Esophagus mucosa (tissue), 1 donor: ENCODE data around the gene PRF1. TPM values are rescaled to one million over a fixed set of nuclear protein-coding genes. Genes with fewer than 3 reads are reported as not detected.

Experiments
- ATAC-seq: fragments of 200-7000 bp; cut with Tn5 transposase; one replicate; pipeline ENCODE4 v1.9.1; 2020
- total RNA-seq: library from RNA; stranded (reverse); gene quantifications from one replicate; pipeline ENCODE4 v1.2.4, GENCODE V29; 2023
- donor health status: DM: yes; HTN: yes; CAD: no.

PRF1 gene
- total RNA-seq, 1 donor from 2014 or later = 0.28 TPM

DNA sequence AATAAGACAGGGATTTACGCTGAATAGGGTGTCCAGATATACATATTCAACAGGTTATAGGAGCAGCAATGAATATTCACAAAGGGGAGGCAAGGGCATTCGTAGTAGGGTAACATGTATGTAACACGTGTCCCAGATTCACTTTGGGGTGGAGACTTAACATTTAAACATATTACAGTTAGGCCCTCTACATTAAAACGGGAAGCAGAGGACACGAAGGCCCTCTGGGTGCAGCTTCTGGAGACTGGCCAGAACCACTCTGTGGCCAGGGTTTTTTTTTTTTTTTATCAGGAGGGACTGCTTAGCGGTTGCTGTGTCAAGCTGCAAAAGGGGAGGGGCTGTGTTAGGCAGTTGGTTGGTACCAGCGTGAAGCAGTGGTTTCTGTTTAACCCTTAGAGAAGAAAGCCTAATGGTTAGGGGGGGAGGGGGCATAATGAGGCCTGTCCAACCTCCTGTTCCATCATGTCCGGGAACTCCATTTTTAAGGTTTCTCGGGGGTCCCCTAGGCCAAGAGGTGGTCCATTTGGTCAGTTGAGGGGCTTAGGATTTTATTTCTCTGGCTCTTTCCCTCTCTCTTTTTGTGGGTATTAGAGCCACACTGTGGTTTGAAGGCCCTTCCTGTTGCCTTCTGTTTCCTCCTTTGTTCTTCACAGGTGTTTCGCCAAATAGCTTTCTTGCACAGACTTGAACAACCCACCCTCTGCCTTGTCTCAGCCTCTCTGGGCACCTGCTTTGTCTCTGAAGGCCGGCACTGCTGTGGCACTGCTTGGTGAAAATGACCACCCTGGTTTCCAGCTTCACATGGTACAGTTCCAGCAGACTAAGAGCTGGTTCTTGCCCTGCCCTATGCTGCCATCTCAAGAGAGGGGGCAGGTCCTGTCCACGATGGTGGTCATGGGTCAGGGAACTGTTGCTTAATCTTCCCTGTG, 26.4 kb downstream of the PRF1 start:
- peak; percentile 46 for ATAC-seq

DNA sequence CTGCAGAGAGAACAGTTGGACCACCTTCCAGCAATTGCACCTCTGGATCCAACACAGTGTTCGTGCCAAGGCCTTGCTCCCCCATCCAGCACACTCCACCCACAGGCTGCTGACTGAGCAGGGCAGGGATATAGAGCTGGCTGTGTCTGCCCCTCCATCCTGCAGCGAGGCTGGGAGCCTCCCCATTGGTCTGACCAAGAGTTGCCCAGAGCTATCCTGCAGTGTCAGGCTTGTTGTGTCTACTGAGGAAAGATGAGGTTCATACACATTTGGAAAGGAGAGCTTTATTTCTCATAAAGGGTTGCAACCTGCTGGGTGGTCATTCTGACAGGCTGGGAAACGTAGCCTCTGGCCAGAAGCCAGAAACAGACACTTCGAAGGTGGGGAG, 27.1 kb downstream of the PRF1 start:
- no peak for ATAC-seq

DNA sequence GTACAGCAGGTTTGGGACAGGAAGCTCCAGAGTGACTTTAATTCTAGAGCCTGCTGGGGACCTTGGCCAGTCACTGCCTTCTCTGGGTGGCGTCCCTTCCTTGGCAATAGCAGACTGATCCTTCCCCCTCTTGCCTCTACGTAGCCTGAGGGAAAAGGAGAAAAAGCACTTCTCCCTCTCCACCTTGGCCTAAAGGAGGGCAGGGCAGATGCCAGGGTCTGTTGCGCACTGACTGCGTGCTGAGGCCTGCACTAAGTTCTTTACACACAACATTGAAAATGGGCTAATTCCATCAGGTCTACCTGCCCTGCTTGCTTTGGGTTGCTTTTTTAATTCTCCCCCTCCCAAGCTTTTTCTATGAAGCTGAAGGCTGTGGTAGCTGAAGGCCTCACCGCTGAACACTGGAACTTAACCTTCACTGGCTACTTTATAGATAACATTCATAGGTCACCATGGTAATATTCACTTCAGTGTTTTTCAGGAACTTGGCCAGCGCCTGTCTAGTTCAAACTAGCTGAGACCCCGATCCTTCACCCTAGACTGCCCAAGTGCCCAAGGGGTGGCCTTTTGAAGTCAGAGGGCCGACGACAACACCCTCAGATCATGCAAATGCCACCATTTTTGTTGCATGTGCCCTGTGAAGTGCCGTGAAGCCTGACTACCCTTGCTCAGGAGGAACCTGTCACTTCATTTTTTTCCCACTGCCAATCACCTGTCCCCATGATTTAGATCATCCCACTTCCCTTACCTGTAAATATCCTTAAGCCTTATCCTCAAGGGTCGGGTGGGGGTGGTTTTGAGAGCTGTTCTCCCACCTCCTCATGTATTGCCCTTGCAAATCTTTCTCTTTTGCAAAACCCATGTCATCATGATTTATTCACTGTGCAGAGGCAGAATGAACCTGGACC, 28.7 kb downstream of the PRF1 start:
- peak; percentile 70 for ATAC-seq

DNA sequence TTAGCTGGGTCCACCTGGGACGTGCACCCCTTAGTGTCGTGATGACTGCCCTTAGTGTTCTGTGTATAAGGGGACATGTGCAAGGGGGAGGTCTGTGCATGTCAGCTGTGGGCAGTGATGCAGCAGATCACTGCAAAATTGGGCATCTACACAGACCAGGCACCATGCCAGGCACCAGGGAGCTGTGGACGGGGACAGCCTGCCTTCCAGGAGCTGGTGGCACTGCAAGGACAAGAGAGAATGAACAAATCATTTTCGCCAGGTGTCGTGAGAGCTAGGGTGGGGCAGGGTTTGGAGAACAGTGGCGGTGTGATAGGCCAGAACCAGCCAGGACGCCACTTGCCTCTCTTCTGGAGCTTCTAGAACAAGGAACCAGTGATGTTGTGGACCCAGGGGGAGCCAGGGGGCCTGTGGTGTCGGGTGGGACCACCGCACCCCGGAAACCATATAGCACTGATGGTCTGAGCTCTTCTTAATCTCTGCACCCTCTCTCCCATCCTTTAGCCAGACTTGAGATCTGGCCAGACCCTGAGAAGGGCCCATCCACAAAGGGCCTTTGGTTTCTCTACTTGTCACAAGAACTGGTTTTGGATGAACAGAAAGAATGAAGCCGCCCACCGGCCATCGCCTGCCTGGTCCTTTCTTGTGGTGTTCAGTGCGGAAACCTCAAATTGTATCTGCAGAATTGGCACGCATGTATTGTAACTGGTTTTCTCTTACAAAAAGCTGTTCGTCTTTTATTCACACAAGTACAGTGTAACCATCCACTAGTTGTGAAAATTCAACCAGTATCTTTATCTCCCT, 30.7 kb downstream of the PRF1 start:
- ATAC-seq = no peak

DNA sequence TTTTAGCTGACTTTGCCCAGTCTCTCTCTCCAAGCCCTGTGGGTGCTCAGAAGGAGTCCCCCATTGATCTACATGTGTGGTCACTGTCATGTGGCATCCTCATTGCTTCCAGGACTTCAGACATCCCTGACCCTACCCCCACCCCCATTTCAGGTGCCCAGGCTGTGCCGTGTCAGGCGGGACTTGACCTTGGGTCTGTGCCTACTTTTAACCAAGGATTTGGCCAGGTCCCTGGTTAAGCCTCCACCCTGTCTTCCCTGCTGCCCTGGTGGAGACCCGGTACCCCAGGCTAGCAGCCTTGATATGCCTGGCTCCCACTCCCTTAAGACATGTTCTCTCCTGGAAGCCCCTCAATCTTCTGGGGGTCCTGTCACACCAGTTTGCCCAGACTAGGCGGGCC, 31.3 kb downstream of the PRF1 start:
- ATAC-seq = no peak

DNA sequence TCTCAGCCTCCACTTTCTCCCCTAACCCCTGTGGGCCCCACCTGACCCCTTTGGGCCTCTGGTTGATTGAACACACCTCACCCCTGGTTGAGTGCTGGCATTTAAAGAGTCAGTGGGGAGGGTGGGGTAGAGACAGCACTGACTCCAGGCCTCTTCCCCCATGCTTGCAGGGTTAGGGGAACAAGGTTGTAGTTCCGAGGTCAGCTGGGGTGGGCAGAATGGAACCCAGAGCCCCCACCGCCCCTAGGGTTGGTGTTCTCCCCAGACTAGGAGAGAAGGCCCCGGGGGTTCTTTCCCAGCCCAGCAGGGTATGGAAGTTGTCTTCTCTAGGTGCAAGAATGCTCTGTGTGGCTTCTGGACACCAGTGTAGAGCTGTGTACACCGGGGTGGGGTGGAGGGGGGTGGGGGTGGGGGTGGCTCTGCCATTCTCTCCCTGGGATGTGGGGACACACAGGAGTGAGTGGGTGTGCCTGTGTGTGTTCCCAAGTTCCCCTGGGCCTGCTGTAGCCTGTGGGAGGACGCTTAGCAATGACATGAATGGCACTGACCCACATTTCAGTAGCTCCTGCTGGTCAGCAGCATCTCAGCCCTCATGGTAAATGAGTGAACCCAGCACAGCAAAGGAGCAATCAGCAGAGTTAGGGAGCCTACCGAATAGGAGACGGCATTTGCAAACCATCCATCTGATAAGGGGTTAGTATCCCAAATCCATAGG, 33.6 kb downstream of the PRF1 start:
- ATAC-seq = no peak

DNA sequence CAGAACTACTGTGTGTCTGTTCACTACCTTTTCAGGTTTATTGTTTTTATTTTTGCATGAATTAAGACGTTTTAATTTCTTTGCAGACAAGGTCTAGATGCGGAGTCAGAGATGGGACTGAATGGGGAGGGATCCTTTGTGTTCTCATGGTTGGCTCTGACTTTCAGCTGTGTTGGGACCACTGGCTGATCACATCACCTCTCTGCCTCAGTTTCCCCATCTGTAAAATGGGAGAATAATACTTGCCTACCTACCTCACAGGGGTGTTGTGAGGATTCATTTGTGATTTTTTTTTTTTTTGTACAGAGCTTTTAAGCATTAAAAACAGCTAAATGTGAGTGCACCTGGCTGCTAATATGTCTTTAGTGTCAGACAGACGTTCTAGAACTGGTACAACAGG, 34.4 kb downstream of the PRF1 start:
- no peak for ATAC-seq

DNA sequence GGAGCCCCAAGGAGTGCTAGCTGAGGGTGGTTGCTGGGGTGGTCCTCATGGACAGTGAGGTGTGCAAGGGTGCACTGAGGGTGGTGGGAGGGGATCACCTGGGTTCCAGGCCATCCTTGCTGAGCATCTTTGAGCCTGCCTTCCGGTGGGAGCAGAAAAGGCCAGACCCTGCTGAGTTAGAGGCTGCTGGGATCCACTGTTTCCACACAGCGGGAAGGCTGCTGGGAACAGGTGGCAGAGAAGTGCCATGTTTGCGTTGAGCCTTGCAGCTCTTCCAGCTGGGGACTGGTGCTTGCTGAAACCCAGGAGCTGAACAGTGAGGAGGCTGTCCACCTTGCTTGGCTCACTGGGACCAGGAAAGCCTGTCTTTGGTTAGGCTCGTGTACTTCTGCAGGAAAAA, 34.9 kb downstream of the PRF1 start:
- ATAC-seq = no peak

DNA sequence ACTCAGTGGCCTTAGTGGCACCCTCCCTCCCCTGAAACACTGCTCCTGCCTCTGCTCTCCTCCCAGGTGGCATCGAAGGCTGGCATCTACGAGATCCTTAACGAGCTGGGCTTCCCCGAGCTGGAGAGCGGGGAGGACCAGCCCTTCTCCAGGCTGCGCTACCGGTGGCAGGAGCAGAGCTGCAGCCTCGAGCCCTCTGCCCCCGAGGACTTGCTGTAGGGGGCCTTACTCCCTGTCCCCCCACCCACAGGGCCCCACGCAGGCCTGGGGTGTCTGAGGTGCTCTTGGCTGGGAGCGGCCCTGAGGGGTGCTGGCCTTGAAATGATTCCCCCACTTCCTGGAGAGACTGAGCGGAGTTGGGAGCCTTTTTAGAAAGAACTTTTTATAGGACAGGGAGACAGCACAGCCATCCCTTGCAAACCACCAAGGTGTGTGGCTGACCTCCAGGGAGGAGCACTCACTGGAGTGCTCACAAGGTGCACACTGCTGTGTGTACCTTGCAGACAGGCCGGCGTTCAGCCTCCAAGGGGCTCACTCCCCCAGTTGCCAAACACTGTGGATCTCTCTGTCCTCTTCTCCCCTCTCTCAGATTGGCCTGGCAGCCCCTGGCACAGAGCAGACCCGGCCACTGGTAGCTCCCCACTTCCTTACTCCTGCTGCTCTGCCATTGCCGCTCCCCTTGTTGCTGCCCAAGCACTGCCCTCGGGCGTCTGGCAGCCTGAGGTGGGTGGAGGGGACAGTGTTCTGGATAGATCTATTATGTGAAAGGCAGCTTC, 35.8 kb downstream of the PRF1 start:
- ATAC-seq = no peak

DNA sequence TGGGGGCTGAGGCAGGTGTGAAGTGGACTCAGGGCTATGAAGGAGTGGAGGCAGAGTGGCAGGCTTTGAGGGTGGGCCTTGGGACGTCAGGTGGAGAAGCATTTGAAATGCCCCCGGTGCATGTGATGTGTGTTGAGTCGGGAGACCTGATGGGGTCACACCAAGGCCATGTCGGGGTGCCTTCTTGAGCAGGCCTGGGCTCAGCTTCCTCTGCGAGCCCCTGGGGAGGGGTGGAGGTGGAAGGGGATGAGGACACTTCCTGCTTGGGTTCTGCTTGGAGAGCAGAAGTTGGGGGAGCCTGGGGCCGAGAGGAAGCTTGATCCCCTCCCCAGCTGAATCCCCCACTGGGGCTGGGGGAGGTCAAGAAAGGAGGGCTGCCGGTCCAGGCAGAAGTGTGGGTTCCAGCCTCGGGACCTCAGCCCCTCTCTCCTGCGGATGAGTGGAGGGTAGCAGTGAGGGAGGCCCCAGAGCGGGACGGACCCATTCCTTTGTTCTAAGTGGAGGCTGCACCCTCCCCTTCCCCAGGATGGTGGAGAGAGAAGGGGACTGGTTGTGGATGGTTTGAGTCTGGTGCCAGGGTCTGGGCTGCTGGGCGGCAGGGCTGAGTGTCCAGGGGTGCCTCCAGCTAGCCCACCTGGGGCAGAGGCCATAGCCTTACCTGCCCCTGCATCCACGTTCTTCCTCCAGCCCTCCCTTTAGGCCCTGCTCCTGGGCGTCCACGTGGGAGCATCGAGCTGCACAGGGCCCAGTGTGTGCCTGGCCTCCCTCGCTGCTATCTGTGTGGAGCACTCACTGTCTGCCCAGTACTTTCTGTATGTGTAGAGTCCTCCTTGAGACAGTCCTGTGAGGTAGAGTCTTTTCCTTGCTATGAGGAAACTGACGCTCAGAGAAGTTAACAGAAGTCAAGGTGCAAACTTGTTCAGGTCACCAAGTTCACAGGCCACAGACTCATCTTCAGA, 36.7 kb downstream of the PRF1 start:
- no peak for ATAC-seq

DNA sequence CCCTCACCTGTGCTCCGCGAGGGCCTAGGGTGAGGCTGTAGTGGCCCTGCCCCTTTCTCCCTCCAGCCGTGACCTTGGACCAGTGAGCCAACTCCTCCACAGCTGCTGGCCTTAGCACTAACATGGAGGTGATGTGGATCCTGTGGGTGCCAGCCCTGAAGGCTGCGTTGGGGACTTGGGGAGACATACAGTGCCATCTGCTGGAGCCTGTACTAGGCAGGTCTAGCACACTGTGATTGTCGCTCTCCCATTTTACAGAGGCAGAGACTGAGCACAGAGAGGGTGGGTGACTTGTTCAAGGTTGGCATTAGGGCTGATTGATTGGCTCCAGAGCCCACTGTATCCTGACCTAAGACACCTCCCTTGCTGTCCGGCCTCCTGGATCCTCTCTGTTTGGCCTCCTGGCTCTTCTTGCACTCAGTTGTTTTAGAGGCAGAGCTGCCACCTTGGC, 37.6 kb downstream of the PRF1 start:
- ATAC-seq = no peak

DNA sequence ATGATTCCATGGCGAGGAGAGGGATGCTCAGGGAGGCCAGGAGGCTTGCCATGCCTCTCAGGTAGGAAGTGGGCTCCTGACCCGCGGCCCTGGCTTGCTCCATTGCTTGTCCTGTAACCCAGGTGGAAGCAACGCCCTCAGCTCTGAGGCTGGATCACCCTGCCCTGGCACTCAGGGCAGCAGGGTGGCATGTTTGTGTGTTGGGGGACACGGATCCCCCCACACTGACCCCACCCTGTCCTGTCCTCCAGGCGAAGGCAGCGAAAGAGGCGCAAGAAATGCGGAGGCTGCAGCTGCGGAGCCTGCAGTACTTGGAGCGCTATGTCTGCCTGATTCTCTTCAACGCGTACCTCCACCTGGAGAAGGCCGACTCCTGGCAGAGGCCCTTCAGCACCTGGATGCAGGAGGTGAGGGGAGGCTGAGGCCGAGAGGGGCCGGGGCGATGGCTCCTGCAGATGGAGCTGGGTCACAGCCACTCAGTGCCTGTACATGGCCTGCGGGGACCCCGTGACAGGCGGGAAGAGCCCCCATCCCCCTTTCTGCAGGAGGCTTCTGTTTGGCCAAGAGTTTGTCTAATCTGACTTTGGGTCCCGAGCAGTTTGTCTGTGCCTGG, 38.3 kb downstream of the PRF1 start:
- no peak for ATAC-seq

DNA sequence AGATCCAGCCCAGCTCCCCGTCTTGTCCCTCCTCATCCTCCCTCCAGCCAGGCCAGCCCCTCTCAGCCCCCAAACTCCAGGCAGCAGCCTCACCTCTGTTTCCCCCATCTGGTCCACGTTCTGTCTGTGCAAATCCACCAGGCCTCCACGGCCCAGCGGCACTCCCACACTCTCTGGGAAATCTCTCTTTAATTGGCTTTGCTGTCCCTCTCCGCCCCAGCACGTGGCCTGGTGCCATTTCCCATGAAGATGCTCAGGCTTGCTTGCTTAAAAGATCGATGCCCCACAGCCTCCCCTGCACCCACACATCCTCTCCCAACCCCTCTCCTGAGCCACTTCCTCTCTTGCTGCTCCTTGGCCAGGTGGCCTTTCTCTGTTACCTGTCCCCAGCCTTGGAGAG, 39.3 kb downstream of the PRF1 start:
- no peak for ATAC-seq

DNA sequence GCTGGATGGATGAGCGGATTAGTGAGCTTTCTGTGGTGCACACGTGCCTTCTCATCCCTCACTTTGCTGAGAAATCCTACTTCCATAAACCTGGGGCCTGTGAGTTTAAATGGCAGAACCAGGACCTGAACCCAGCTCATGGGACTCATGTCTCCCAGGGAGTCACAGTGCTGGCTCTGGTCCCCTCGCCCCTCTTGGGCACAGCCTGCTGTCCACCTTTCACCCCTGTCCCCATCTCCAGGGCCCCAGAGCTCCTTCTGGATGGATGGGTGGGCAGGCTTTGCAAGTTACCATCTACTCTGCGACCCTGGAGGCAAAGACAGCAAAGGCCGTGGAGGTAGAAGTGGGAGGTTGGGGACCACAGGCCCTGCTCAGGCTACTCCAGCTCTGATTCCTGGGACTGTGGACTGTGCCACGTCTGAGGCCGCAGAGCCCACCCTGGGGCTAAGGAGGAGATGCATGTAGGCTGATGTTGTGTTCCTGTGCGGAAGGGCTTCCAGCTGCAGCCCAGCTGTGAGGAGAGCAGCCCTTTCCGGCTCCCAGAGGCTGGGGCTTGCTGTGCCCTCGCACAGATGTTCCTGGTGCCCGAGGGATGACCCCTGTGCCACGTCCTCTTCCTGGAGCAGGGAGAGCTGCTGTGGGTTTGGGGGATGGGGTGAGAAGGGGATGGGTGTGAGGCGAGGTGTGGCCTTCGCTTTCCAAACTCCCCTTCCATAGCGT, 40.3 kb downstream of the PRF1 start:
- no peak for ATAC-seq

DNA sequence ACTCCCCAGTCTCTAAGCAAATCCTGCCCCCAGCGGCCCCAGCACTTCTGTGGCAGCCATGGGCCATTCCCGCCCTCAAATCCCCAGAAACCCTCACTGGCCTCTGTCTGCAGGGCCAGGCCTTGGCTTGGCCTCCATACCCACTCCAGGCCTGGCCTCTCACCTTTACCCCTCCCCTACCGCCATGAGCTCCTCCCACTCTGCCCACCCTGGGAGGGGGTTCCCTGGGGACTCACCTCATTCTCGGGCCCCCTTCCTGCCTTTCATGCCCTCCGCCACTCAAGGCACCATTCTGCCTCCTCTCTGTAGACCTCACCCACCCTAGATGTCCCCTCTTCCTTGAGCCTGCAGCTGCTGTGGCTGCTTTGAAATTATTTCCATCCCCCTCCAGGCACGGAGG, 41.0 kb downstream of the PRF1 start:
- ATAC-seq = no peak

DNA sequence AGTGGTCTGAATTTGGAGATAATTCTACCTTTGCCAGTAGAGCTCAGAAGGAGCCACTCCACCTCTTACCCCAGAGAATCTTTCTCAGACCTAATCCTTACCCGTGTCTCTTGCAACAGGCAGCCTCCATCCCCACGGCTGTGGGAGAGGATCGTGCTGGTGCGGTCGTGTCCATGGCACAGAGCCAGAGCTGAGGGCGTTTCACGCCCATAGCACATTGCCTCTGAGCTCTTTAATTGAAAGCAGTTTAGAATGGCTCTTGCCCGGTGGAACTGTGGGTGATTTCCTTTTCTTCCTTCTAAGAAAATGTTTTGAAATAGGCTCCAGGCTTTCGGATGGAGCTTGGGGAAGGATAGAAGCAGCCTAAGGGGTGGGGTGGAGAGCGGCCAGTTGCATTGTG, 41.5 kb downstream of the PRF1 start:
- no peak for ATAC-seq

DNA sequence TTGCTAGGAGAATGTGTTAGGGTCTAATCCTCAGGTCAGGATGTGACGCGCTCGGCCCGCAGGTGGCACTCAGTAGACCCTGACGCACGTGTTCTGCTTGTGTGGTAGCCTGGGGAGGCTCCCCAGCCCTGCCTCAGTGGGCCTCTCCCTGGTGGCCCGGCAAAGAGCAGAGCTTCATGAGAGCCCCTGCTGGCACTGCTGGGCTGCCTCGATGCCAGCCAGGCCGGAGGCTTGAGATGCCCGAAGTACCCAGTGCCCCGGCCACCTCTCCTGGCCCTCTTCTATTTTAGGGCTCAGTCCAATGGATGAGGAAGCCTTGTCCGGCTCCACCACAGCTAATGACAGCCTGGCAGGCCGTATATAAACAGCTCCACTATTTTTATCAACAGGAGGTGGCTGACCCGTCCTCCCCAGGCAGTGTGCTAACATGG, 42.0 kb downstream of the PRF1 start:
- ATAC-seq = no peak

DNA sequence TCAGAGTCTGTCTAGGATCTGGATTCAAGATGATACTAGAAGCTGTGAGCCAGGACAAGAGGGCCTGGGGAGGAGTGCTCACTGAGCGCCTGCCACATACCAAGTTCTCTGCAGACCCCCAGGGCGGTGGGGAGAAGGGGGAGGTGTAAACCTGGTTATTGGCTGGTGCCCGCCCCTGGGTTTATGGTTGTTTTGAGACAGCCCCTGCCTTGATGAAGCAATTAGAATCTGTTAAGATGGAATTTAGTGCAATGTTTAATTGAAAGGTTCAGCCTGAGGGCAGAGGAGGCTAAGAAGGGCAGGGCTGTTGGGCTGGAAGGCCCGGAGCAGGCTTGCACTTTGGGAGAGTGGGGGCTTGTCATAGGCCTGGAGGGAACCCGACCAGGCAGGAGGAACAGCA, 42.7 kb downstream of the PRF1 start:
- ATAC-seq = no peak
